ENCODE results near the gene ACTR6.

DNA sequence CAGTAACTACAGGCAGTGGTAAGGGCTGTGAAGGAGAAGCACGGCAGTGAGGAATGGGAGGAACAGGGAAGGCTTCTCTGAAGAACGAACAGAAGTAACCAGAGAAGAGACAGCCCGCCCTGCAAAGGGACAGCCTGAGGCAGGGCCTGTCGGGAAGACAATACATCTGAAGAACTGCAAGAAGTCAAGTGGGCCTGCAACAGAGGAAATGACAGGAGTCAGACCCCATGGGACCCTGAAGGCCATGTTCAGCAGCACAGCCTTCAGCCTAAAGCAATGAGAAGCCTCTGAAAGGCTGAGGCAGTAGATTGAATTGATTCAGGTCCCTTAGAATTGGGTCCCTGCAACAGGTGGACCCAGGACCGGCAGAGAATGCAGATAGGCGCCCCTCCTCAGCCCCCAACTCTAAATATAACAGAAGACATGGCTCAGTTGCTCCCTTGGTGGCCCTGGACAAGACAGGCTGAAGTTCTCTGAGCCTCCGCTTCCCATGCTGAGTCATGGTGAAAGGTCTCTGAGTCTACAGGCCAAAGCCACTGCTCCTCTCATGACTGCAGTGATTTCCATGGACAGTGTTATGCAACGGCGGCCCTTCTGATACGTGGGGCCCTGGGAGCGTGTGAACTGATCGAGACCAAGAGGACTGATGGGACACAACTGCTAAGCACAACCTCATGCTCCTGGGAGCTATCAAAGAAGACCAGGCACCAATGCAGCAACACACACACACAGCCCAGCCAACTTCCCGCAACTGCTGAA, 10.8 kb upstream of the ACTR6 start:
- TF ChIP-seq, protein P1, sequence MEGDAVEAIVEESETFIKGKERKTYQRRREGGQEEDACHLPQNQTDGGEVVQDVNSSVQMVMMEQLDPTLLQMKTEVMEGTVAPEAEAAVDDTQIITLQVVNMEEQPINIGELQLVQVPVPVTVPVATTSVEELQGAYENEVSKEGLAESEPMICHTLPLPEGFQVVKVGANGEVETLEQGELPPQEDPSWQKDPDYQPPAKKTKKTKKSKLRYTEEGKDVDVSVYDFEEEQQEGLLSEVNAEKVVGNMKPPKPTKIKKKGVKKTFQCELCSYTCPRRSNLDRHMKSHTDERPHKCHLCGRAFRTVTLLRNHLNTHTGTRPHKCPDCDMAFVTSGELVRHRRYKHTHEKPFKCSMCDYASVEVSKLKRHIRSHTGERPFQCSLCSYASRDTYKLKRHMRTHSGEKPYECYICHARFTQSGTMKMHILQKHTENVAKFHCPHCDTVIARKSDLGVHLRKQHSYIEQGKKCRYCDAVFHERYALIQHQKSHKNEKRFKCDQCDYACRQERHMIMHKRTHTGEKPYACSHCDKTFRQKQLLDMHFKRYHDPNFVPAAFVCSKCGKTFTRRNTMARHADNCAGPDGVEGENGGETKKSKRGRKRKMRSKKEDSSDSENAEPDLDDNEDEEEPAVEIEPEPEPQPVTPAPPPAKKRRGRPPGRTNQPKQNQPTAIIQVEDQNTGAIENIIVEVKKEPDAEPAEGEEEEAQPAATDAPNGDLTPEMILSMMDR (IDR thresholded peaks at IDR 0.05): no peak
- no peak for TF ChIP-seq POLR2A (IDR thresholded peaks at IDR 0.05)
